Smooth muscle cell (in vitro differentiated cells): ENCODE results near the gene KERA. TPM values are rescaled to one million over a fixed set of nuclear protein-coding genes. Genes with fewer than 3 reads are reported as not detected.

ENCODE experiments used
- DNase-seq: peaks from one replicate; lab custom pipeline; 2025; ENCODE audit not compliant: unreplicated experiment; lab: John Stamatoyannopoulos, UW
- H2AFZ ChIP-seq: fragments of 200-600 bp; sonication (generic); 2 replicates; pipeline ENCODE4 v1.6.0; 2016; ENCODE audit warnings: antibody characterized with exemption, low read depth, mild to moderate bottlenecking
- H3F3A ChIP-seq: fragments of 200-600 bp; sonication (generic); 2 replicates; pipeline ENCODE4 v1.6.0; 2017; ENCODE audit warnings: antibody characterized with exemption, low read depth
- H3K27ac ChIP-seq: fragments of 200-600 bp; sonication (generic); 2 replicates; pipeline ENCODE4 v1.5.1; 2016; ENCODE audit warnings: low read depth, mild to moderate bottlenecking
- H3K27me3 ChIP-seq: fragments of 200-600 bp; sonication (generic); 2 replicates; pipeline ENCODE4 v1.6.1; 2016; ENCODE audit warnings: low read depth, mild to moderate bottlenecking
- H3K36me3 ChIP-seq: fragments of 200-600 bp; sonication (generic); 2 replicates; pipeline ENCODE4 v1.5.1; 2016; ENCODE audit warnings: low read depth
- H3K4me1 ChIP-seq: fragments of 200-600 bp; sonication (generic); 2 replicates; pipeline ENCODE4 v1.5.1; 2016; ENCODE audit warnings: low read depth
- H3K4me2 ChIP-seq: fragments of 200-600 bp; sonication (generic); 2 replicates; pipeline ENCODE4 v1.6.0; 2016; ENCODE audit warnings: mild to moderate bottlenecking
- H3K4me3 ChIP-seq: fragments of 200-600 bp; sonication (generic); 2 replicates; pipeline ENCODE4 v1.5.1; 2016; ENCODE audit warnings: mild to moderate bottlenecking
- H3K79me2 ChIP-seq: fragments of 200-600 bp; sonication (generic); 2 replicates; pipeline ENCODE4 v1.6.0; 2016; ENCODE audit warnings: low read depth, mild to moderate bottlenecking
- H3K9ac ChIP-seq: fragments of 200-600 bp; sonication (generic); 2 replicates; pipeline ENCODE4 v1.6.0; 2016; ENCODE audit warnings: low read depth
- H3K9me3 ChIP-seq: fragments of 200-600 bp; sonication (generic); replicated peaks from 2 replicates; pipeline ENCODE4 v1.5.1; 2016; ENCODE audit warnings: low read depth
- H4K20me1 ChIP-seq: fragments of 200-600 bp; sonication (generic); 2 replicates; pipeline ENCODE4 v1.6.0; 2016; ENCODE audit warnings: low read depth
- WGBS: methylation state at CpG from one replicate; pipeline ENCODE4 v1.1.7; 2016; ENCODE audit warnings: low lambda C conversion rate; 5-methylcytosine and 5-hydroxymethylcytosine counted together
- polyA plus RNA-seq: library from polyadenylated mRNA; unstranded; fragments of >200 nt; fragmentation: Nextera tagmentation; extraction: Ambion mirVana; gene quantifications from 2 replicates; pipeline ENCODE4 v1.2.1, GENCODE V29; 2016
- total RNA-seq: library from RNA; depleted of rRNA; stranded (reverse); fragments of >200 nt; gene quantifications from 2 replicates; pipeline ENCODE4 v1.2.3, GENCODE V29; 2014
- TF ChIP-seq, protein P1 (sequence below): fragments of 200-600 bp; sonication (generic); IDR thresholded peaks from 2 replicates; pipeline ENCODE4 v1.5.1; 2017; ENCODE audit warnings: borderline replicate concordance, mild to moderate bottlenecking, antibody characterized with exemption; ENCODE audit not compliant: insufficient read depth, poor library complexity, severe bottlenecking

KERA gene
- total and polyA plus RNA-seq, 2 experiments from 2014 or later = not detected

DNA sequence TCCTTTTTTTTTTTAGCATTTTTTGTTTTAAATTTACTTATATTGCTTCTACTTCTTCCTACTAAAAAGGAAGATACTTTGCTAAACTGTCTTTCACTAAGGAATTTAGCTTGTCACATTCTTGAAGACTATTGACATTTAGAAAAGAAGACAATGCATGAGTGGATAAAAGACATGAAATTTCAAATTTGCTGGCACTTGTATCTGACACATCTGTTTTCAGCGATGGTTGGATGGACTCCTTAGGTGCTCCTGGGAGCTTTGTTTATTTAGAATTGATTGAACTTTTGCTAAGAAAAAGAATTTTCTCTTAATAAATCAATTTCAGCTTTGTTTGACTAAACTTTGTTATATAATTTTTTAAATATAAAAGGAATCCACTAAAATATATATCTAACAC lies 3.3 kb upstream of the KERA start:
- Histone ChIP-seq H3K36me3 (no peaks in the 10 kb centered on the region), H3K4me1 (no peaks in the 10 kb centered on the region), H3F3A (no peaks in the 10 kb centered on the region), H3K4me2 (no peak overlapping the region), H4K20me1 (no peaks in the 10 kb centered on the region), H3K79me2 (no peaks in the 10 kb centered on the region), H3K27me3 (no peaks in the 10 kb centered on the region), H3K9me3 (no peaks in the 10 kb centered on the region), H2AFZ (no peak overlapping the region), H3K9ac (no peak overlapping the region), H3K27ac (no peak overlapping the region), H3K4me3 (no peak overlapping the region)
- 100% methylated on average over 1 of the region's 1 CpG for WGBS
- TF ChIP-seq, protein P1, sequence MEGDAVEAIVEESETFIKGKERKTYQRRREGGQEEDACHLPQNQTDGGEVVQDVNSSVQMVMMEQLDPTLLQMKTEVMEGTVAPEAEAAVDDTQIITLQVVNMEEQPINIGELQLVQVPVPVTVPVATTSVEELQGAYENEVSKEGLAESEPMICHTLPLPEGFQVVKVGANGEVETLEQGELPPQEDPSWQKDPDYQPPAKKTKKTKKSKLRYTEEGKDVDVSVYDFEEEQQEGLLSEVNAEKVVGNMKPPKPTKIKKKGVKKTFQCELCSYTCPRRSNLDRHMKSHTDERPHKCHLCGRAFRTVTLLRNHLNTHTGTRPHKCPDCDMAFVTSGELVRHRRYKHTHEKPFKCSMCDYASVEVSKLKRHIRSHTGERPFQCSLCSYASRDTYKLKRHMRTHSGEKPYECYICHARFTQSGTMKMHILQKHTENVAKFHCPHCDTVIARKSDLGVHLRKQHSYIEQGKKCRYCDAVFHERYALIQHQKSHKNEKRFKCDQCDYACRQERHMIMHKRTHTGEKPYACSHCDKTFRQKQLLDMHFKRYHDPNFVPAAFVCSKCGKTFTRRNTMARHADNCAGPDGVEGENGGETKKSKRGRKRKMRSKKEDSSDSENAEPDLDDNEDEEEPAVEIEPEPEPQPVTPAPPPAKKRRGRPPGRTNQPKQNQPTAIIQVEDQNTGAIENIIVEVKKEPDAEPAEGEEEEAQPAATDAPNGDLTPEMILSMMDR = no peak
- no peak for DNase-seq

DNA sequence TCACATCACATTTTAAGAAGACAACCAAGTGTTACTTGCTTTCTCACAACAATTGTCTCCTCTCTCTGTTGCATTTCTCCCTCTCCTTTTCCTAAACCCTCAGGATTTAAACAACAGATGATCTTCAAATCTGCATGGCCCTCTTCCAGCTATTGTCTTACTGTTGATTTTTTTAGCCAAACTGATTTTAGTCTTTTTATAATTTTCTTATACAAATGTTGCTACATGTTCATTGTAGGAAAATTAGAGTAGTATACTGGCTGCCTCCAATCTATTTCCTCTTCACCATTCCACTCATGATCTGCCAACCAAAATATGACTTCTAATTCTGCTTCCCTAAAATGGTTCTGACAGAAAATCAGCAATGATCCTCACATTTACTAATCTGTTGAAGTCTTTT lies 1.4 kb upstream of the KERA start:
- no peak overlapping the region for H3K9ac ChIP-seq
- H4K20me1 ChIP-seq = no peaks in the 10 kb centered on the region
- TF ChIP-seq, protein P1 = no peak
- H3K4me2 ChIP-seq = no peak overlapping the region
- no peak overlapping the region for H3K4me3 ChIP-seq
- H3K4me1 ChIP-seq = no peaks in the 10 kb centered on the region
- H3K27me3 ChIP-seq = no peaks in the 10 kb centered on the region
- DNase-seq = no peak
- no peaks in the 10 kb centered on the region for H3K79me2 ChIP-seq
- no peaks in the 10 kb centered on the region for H3K36me3 ChIP-seq
- no peaks in the 10 kb centered on the region for H3F3A ChIP-seq
- no peak overlapping the region for H2AFZ ChIP-seq
- no peaks in the 10 kb centered on the region for H3K9me3 ChIP-seq
- H3K27ac ChIP-seq = no peak overlapping the region

DNA sequence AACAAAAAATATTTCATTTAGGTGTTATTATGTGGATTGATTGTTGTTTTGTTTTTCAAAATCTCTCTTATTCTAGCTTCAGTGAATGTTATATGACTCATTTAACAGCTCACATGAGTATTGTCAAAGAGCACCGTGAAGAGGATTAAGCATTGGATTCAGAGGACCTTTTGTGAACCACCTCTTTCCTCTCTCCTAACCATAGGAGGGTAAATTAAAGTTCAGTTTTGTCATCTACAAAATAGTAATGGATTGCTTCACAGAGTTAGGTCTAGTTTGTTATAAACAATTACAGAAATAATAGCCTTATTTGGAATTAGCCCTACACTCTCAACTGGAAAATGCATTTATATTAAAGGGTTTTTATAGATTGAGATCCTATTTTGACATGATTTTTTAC lies 962 bp upstream of the KERA start:
- no peak overlapping the region for H3K4me2 ChIP-seq
- H3K4me1 ChIP-seq = no peaks in the 10 kb centered on the region
- H2AFZ ChIP-seq = no peak overlapping the region
- no peak overlapping the region for H3K27ac ChIP-seq
- H3K4me3 ChIP-seq = no peak overlapping the region
- no peaks in the 10 kb centered on the region for H3K9me3 ChIP-seq
- no peaks in the 10 kb centered on the region for H4K20me1 ChIP-seq
- no peaks in the 10 kb centered on the region for H3K36me3 ChIP-seq
- no peaks in the 10 kb centered on the region for H3F3A ChIP-seq
- WGBS = 54% methylated on average over 1 of the region's 1 CpG
- no peak for DNase-seq
- no peaks in the 10 kb centered on the region for H3K27me3 ChIP-seq
- TF ChIP-seq, protein P1 = no peak
- no peaks in the 10 kb centered on the region for H3K79me2 ChIP-seq
- no peak overlapping the region for H3K9ac ChIP-seq

DNA sequence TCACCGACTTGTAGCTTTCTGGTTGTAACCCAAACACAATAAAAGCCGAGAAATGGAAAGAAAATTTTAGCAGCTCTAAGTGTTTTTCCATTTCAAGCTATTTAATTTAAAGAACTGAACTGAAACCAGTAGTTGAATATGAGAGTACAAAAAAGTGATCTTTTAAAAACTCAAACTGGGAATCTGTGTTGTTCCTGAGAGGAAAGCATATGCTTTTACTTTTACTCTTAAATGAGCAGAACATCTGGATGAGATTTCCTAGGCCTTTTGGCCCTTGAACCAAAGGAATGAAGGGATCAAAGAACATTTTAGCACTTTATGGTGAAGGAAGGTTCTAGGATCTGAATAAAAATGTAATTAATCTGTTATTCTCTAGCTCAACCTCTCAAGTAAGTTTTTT lies 1.3 kb downstream of the KERA start:
- no peaks in the 10 kb centered on the region for H3K36me3 ChIP-seq
- no peaks in the 10 kb centered on the region for H3K27me3 ChIP-seq
- no peak overlapping the region for H3K9ac ChIP-seq
- no peaks in the 10 kb centered on the region for H3K9me3 ChIP-seq
- H3K4me2 ChIP-seq = no peak overlapping the region
- no peak overlapping the region for H2AFZ ChIP-seq
- no peak for DNase-seq
- H3K79me2 ChIP-seq = no peaks in the 10 kb centered on the region
- H3K4me1 ChIP-seq = no peaks in the 10 kb centered on the region
- H3F3A ChIP-seq = no peaks in the 10 kb centered on the region
- TF ChIP-seq, protein P1 = no peak
- no peaks in the 10 kb centered on the region for H4K20me1 ChIP-seq
- H3K4me3 ChIP-seq = no peak overlapping the region
- no peak overlapping the region for H3K27ac ChIP-seq
- WGBS = 97% methylated on average over 2 of the region's 2 CpGs
